ENCODE measurements around the gene BCAS3. TPM values are rescaled to one million over a fixed set of nuclear protein-coding genes. Genes with fewer than 3 reads are reported as not detected.

BCAS3 gene
- total RNA-seq, 2 donors from 2014 or later: 12.0 to 15.6 TPM

DNA sequence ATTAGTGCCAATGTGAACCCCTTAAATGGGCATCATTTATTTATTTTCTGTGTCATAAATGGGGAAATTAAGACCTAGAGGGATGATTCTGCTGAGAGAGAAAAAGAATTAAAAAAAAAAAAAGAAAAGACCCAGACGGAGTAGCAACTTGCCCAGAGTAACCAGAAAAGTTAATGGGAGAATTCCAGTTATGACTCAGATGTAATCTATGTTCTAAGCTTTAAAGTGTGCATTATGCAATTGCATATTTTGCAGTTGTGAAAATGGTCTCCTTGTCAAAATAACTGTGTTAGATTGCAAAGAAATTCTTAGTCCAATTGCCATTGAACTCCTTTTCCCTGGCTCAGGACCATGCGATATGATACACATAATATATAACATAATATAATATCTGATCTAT is 683.4 kb downstream of the BCAS3 start:
- H3K4me1 ChIP-seq: peaks cover 0 to 6% of the 10 kb centered on the region in 2 donors
- no peaks in the 10 kb centered on the region for H3K27me3 ChIP-seq
- H3K36me3 ChIP-seq: no peaks in the 10 kb centered on the region
- no peak overlapping the region for H3K4me3 ChIP-seq
- DNase-seq (ENCODE audit: low spot score): no peak
- H3K9me3 ChIP-seq: no peaks in the 10 kb centered on the region
- H3K27ac ChIP-seq: no peak overlapping the region
- TF ChIP-seq, protein P1, sequence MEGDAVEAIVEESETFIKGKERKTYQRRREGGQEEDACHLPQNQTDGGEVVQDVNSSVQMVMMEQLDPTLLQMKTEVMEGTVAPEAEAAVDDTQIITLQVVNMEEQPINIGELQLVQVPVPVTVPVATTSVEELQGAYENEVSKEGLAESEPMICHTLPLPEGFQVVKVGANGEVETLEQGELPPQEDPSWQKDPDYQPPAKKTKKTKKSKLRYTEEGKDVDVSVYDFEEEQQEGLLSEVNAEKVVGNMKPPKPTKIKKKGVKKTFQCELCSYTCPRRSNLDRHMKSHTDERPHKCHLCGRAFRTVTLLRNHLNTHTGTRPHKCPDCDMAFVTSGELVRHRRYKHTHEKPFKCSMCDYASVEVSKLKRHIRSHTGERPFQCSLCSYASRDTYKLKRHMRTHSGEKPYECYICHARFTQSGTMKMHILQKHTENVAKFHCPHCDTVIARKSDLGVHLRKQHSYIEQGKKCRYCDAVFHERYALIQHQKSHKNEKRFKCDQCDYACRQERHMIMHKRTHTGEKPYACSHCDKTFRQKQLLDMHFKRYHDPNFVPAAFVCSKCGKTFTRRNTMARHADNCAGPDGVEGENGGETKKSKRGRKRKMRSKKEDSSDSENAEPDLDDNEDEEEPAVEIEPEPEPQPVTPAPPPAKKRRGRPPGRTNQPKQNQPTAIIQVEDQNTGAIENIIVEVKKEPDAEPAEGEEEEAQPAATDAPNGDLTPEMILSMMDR (IDR thresholded peaks at IDR 0.05): no peak

DNA sequence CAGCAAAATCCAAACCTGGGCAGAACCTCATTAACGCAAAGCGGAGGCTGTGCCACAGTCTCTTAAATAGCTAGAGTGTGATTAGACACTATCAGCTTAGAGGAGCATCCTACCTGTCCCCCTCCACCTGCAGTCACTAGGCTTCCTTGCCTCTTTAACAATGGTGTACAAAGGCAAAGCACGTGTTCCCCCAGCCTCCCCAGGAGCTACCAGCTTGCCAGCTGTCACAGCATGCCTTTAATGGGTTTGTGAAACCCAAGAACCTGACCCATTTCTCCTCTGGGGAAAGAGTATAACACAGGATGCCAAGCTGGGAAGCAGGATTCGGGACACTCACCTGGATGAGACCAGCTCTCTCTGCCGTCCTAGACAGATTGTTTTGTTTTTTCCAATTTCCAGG is 684.7 kb downstream of the BCAS3 start:
- DNase-seq (ENCODE audit: low spot score): no peak
- peaks cover 0 to 12% of the 10 kb centered on the region in 2 donors for H3K4me1 ChIP-seq
- TF ChIP-seq, protein P1 (IDR thresholded peaks at IDR 0.05): no peak
- H3K36me3 ChIP-seq: no peaks in the 10 kb centered on the region
- H3K9me3 ChIP-seq: no peaks in the 10 kb centered on the region
- H3K27ac ChIP-seq: no peak overlapping the region
- H3K27me3 ChIP-seq: no peaks in the 10 kb centered on the region
- no peak overlapping the region for H3K4me3 ChIP-seq

DNA sequence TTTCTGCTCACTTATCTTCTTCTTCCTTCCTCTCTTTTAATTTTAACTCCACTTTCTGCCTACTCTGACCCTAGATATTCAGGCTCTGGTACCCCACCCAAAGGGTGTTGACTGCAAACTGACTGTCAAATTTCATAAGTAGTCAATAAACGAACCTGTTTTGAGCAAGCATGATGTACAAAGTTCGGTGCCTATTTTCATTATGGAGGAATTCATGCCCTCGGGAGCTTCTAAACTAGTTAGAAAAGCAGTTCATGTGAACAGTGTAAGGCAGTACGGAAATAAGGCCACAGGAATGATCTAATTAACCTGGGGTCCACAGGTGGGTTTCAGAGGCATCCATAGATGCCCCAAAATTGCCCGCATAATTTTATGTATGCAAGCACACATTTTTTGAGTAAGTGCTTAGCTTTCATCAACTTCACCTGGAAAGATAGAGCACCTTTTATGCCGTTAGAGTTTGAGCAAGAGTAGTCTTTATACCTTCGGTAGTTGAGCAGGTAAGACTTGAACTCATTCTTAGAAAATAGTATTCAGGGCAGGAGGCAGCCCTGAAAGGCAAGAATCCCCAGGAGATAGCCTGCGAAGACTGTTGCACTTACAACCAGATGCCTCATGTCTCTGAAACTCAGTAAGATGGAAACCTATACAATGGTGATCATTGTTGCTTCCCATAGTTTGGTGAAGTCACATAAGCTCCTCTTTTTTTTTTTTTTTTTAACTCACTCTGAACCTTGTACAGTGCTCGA is 685.4 kb downstream of the BCAS3 start:
- TF ChIP-seq, protein P1 (IDR thresholded peaks at IDR 0.05): no peak
- Histone ChIP-seq H3K27ac (no peak overlapping the region), H3K27me3 (no peaks in the 10 kb centered on the region), H3K36me3 (no peaks in the 10 kb centered on the region), H3K4me3 (no peak overlapping the region), H3K4me1 (peaks cover 0 to 12% of the 10 kb centered on the region in 2 donors), H3K9me3 (no peaks in the 10 kb centered on the region)
- DNase-seq (ENCODE audit: low spot score): no peak

DNA sequence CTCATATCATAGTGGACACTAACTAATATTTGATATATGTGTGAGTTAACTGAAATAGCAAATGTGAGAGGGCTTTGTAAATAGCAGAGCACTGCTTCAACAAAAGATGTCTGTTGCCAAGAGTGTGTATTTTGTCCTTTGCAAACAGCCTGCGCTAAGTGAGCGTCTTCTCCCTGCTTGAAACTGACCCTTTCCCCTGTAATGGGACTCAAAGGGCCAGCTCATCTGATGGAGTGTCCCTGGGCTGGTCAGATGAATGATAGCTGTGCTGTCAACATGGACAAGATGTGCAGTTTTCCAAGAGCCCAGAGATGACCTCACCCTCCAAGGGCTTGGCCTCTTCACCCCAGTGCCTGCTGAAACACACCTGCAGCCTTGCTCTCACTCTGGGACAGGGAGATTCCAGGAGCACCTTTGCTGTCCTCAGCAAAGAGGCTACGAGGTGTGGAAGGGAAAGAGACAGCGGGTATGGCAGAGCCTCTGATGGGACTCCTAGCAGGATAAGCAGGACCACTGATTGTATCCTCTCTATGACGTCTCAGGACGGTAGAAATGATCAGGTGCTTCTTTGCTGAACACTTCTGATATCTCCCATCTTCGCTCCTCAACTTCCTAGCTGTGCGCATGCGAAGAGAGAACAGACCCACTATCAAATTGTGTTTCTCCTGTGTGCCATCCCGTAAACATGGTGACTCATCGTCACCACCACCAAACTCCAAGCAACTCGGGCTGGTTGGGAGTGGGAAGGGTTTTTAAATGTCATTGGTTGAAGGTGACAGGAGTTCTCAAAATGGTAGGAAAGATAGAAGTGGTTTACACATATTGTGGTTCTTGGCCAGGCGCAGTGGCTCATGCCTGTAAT is 686.2 kb downstream of the BCAS3 start:
- Histone ChIP-seq H3K4me3 (no peak overlapping the region), H3K36me3 (no peaks in the 10 kb centered on the region), H3K27me3 (no peaks in the 10 kb centered on the region), H3K4me1 (peaks cover 0 to 12% of the 10 kb centered on the region in 2 donors), H3K9me3 (no peaks in the 10 kb centered on the region), H3K27ac (no peak overlapping the region)
- no peak for DNase-seq (ENCODE audit: low spot score)
- TF ChIP-seq, protein P1 (IDR thresholded peaks at IDR 0.05): no peak

DNA sequence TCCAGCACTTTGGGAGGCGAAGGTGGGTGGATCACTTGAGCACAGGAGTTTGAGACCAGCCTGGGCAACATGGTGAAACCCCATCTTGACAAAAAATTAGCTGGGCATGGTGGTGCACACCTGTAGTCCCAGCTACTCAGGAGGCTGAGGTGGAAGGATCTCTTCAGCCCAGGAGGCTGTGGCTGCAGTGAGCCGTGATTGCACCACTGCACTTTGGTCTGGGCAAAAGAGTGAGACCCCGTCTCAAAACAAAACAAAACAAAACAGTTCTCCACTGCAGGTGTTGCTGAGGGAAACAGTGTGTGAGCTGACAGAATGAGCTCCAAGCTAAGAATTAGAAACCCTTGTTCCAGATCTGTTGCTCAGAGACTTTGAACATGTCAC is 686.8 kb downstream of the BCAS3 start:
- peaks cover 0 to 12% of the 10 kb centered on the region in 2 donors for H3K4me1 ChIP-seq
- no peaks in the 10 kb centered on the region for H3K27me3 ChIP-seq
- H3K4me3 ChIP-seq: no peak overlapping the region
- H3K27ac ChIP-seq: no peak overlapping the region
- no peaks in the 10 kb centered on the region for H3K36me3 ChIP-seq
- DNase-seq (ENCODE audit: low spot score): no peak
- TF ChIP-seq, protein P1 (IDR thresholded peaks at IDR 0.05): no peak
- no peaks in the 10 kb centered on the region for H3K9me3 ChIP-seq
